ENCODE results near the gene HERPUD2.

Gene HERPUD2, protein sequence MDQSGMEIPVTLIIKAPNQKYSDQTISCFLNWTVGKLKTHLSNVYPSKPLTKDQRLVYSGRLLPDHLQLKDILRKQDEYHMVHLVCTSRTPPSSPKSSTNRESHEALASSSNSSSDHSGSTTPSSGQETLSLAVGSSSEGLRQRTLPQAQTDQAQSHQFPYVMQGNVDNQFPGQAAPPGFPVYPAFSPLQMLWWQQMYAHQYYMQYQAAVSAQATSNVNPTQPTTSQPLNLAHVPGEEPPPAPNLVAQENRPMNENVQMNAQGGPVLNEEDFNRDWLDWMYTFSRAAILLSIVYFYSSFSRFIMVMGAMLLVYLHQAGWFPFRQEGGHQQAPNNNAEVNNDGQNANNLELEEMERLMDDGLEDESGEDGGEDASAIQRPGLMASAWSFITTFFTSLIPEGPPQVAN

DNA sequence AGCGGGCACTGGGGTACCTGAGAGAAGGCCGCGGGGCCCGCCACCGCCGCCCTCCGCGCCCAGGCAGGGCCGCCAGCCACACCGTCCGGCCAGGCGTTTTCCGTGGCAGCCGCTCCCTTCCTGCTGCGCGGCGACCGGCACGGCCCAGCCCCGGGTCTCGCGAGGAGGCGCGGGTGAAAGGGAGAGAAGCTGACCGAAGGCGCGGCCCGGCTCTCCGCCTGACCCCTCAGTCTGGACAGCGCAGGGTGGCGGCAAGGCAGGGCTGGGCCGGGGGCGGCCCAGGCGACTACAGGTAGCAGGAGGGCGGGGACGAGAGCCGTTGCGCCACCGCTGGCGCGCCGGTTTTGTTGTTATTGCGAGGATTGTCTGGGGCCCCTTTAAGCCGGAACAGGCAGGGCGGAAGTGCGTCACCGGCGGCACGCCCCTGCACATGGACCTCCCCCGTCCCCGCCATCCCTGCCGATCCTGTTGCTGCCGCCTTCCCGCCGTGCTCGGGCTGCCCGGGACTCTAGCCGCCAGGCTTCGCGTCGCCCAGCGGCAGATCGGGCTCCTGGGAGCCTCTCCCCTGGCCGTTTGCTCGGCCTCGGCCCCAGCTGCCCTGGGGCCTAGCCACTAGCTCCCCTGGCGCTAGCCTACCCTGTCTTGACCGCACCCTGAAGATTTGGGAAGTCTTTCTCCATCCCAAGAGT lies at the start of gene HERPUD2:
HERPUD2 (minus strand) TSS at position 352 of the 689 bp plus-strand sequence. CDS start 805 bp downstream, outside the sequence.
- TF ChIP-seq CEBPB (IDR thresholded peaks at IDR 0.05) (peak; percentile 89), TCF12 (IDR thresholded peaks at IDR 0.05; ENCODE audit: low read depth) (0 out of 2 replicates have a peak, but pooled peaks have one; percentile 10), TEAD4 (IDR thresholded peaks at IDR 0.05) (0 out of 2 replicates have a peak, but pooled peaks have one; percentile 6), NFIC (IDR thresholded peaks at IDR 0.05) (no peak), CREB1 (IDR thresholded peaks at IDR 0.05; ENCODE audit: low read depth) (peak; percentile 80), RAD21 (IDR thresholded peaks at IDR 0.05; ENCODE audit: low read depth) (no peak), EGR1 (IDR thresholded peaks at IDR 0.05) (peak; percentile 38; the same call in 1 of the 2 replicates), TAF1 (IDR thresholded peaks at IDR 0.05; ENCODE audit: low read depth) (peak; percentile 83; the same call in 1 of the 2 replicates), EP300 (IDR thresholded peaks at IDR 0.05; ENCODE audit: borderline replicate concordance) (peak; percentile 50; the same call in 1 of the 2 replicates), FOXM1 (IDR thresholded peaks at IDR 0.05; ENCODE audit: borderline replicate concordance, low read depth) (no peak), ZBTB7A (IDR thresholded peaks at IDR 0.05; ENCODE audit: low read depth) (peak; percentile 61; the same call in 1 of the 2 replicates), YY1 (IDR thresholded peaks at IDR 0.05; ENCODE audit: low read depth) (peak; percentile 79)
- TF ChIP-seq, protein P1, sequence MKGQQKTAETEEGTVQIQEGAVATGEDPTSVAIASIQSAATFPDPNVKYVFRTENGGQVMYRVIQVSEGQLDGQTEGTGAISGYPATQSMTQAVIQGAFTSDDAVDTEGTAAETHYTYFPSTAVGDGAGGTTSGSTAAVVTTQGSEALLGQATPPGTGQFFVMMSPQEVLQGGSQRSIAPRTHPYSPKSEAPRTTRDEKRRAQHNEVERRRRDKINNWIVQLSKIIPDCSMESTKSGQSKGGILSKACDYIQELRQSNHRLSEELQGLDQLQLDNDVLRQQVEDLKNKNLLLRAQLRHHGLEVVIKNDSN (IDR thresholded peaks at IDR 0.05), result no peak; the same call in none of the 2 replicates
- TF ChIP-seq, protein P2, sequence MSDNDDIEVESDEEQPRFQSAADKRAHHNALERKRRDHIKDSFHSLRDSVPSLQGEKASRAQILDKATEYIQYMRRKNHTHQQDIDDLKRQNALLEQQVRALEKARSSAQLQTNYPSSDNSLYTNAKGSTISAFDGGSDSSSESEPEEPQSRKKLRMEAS (IDR thresholded peaks at IDR 0.05), result peak; percentile 90
- TF ChIP-seq, protein P3, sequence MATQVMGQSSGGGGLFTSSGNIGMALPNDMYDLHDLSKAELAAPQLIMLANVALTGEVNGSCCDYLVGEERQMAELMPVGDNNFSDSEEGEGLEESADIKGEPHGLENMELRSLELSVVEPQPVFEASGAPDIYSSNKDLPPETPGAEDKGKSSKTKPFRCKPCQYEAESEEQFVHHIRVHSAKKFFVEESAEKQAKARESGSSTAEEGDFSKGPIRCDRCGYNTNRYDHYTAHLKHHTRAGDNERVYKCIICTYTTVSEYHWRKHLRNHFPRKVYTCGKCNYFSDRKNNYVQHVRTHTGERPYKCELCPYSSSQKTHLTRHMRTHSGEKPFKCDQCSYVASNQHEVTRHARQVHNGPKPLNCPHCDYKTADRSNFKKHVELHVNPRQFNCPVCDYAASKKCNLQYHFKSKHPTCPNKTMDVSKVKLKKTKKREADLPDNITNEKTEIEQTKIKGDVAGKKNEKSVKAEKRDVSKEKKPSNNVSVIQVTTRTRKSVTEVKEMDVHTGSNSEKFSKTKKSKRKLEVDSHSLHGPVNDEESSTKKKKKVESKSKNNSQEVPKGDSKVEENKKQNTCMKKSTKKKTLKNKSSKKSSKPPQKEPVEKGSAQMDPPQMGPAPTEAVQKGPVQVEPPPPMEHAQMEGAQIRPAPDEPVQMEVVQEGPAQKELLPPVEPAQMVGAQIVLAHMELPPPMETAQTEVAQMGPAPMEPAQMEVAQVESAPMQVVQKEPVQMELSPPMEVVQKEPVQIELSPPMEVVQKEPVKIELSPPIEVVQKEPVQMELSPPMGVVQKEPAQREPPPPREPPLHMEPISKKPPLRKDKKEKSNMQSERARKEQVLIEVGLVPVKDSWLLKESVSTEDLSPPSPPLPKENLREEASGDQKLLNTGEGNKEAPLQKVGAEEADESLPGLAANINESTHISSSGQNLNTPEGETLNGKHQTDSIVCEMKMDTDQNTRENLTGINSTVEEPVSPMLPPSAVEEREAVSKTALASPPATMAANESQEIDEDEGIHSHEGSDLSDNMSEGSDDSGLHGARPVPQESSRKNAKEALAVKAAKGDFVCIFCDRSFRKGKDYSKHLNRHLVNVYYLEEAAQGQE (IDR thresholded peaks at IDR 0.05; ENCODE audit: low read depth), result 0 out of 2 replicates have a peak, but pooled peaks have one; percentile 4

DNA sequence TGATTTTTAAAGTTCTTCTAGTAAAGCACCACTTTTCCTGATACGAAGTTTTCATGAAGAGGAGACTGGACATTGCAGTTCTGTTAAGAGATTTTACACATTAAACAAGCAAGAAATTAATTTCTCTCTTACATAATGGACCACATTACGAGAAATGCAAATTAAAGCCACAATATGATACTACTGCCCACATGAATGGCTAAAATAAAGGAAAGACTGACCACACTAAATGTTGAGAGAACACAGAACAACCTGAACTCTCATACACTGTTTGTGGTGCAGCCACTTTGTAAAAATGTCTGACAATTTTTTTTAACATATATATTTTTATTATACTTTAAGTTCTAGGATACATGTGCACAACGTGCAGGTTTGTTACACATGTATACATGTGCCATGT lies 44.0 kb upstream of the HERPUD2 start:
- TF ChIP-seq FOXM1 (IDR thresholded peaks at IDR 0.05; ENCODE audit: borderline replicate concordance, low read depth) (no peak), YY1 (IDR thresholded peaks at IDR 0.05; ENCODE audit: low read depth) (no peak), CREB1 (IDR thresholded peaks at IDR 0.05; ENCODE audit: low read depth) (no peak), EP300 (IDR thresholded peaks at IDR 0.05; ENCODE audit: borderline replicate concordance) (no peak)
- TF ChIP-seq, protein P3 (IDR thresholded peaks at IDR 0.05; ENCODE audit: low read depth), result no peak

DNA sequence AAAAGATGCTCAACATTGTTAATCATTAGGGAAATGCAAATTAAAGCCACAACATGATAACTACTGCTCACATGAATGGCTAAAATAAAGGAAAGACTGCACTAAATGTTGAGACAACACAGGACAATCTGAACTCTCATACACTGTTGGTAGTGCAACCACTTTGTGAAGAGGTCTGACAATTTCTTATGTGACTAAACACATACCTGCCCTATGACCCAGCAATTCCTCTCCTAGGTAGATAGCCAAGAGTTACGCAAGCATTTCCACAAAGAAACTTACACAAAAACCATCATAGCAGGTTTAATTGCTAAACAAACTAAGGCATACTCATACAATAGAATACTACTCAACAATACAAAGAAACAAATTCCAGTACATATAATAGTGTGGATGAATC lies 41.8 kb upstream of the HERPUD2 start:
- no peak for TF ChIP-seq CREB1 (IDR thresholded peaks at IDR 0.05; ENCODE audit: low read depth)
- TF ChIP-seq YY1 (IDR thresholded peaks at IDR 0.05; ENCODE audit: low read depth), result no peak
- TF ChIP-seq, protein P3 (IDR thresholded peaks at IDR 0.05; ENCODE audit: low read depth), result no peak
- TF ChIP-seq, protein P2 (IDR thresholded peaks at IDR 0.05), result no peak
- peak; percentile 83 for TF ChIP-seq CEBPB (IDR thresholded peaks at IDR 0.05)

DNA sequence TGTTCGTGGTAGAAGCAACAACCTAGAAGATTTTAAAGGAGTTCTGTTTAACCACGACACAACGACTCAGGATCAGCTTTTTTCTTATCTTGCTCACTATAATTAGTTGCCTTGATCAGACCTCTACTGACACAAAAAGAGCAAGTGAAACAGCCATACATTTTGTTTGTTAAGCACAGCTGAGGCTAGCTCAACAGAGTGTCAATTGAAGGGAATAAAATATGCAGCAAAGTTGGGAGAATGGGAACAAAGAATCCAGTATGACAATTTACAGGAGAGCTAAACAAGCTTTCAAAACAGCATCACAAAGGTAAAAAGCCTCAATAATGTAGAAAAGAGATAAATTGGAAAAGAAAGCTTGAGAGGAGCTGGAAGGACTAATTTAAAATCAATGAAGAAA lies 40.5 kb upstream of the HERPUD2 start:
- no peak for TF ChIP-seq TEAD4 (IDR thresholded peaks at IDR 0.05)
- no peak for TF ChIP-seq EP300 (IDR thresholded peaks at IDR 0.05; ENCODE audit: borderline replicate concordance)
- TF ChIP-seq NFIC (IDR thresholded peaks at IDR 0.05), result no peak

Data from Ishikawa (cell line).